GM23338 (cell line): Measurements from ENCODE around the gene PHOX2A.
"Not testable (repeated sequence)": the region's sequence is repeated elsewhere in the genome, so short reads cannot be mapped to it uniquely, and the experiment has no call there.

Experiments used
- CREB1 ChIP-seq: fragments of 250-450 bp; sonication (Bioruptor Pico); IDR thresholded peaks from 2 replicates; pipeline ENCODE4 v1.5.0; 2020; ENCODE audit warnings: low read depth, mild to moderate bottlenecking, moderate library complexity
- ETS1 ChIP-seq: IDR thresholded peaks from 2 replicates; pipeline ENCODE4 v1.6.1; 2016; ENCODE audit warnings: antibody characterized with exemption
- EZH2 ChIP-seq: fragments of 200-600 bp; sonication (generic); IDR thresholded peaks from one replicate; pipeline ENCODE4 v1.8.0; 2017; ENCODE audit warnings: antibody characterized with exemption, mild to moderate bottlenecking, low read depth; ENCODE audit not compliant: unreplicated experiment
- EZH2phosphoT487 ChIP-seq: fragments of 200-600 bp; sonication (generic); IDR thresholded peaks from one replicate; pipeline ENCODE4 v1.8.1; 2018; ENCODE audit warnings: antibody characterized with exemption; ENCODE audit not compliant: unreplicated experiment
- JUNB ChIP-seq: IDR thresholded peaks from one replicate; pipeline ENCODE4 v1.6.1; 2016; ENCODE audit warnings: antibody characterized with exemption; ENCODE audit not compliant: unreplicated experiment
- NANOG ChIP-seq: IDR thresholded peaks from 2 replicates; pipeline ENCODE4 v1.6.1; 2016; ENCODE audit warnings: antibody characterized with exemption, borderline replicate concordance
- POLR2AphosphoS5 ChIP-seq: IDR thresholded peaks from 2 replicates; pipeline ENCODE4 v1.6.1; 2016; ENCODE audit warnings: antibody characterized with exemption, low read depth
- STAT1 ChIP-seq: IDR thresholded peaks from one replicate; pipeline ENCODE4 v1.6.1; 2016; ENCODE audit warnings: antibody characterized with exemption; ENCODE audit not compliant: unreplicated experiment
- ZNF114 ChIP-seq: fragments of 250-450 bp; sonication (Bioruptor Pico); IDR thresholded peaks from 2 replicates; pipeline ENCODE4 v1.5.0; 2020; ENCODE audit warnings: mild to moderate bottlenecking, moderate library complexity
- ZNF331 ChIP-seq: fragments of 250-450 bp; sonication (Bioruptor Pico); IDR thresholded peaks from 2 replicates; pipeline ENCODE4 v1.5.0; 2020; ENCODE audit warnings: low read depth, mild to moderate bottlenecking, moderate library complexity
- ZNF462 ChIP-seq: fragments of 250-450 bp; sonication (Bioruptor Pico); IDR thresholded peaks from 2 replicates; pipeline ENCODE4 v1.5.0; 2020; ENCODE audit warnings: mild to moderate bottlenecking, moderate library complexity
- TF ChIP-seq, protein P1 (sequence below), 2 experiments: fragments of 200-600 bp in 1 of 2; sonication (generic) in 1 of 2; conservative IDR thresholded peaks; 2 replicates each; pipeline versions ENCODE4 v1.5.1 to v1.6.1; 2016 to 2017; ENCODE audit warnings: antibody characterized with exemption in 2 of 2, low read depth in 2 of 2, mild to moderate bottlenecking in 2 of 2, moderate library complexity in 1 of 2
- TF ChIP-seq, protein P2 (sequence below): IDR thresholded peaks from one replicate; pipeline ENCODE4 v1.6.1; 2018; ENCODE audit warnings: antibody characterized with exemption; ENCODE audit not compliant: unreplicated experiment

DNA sequence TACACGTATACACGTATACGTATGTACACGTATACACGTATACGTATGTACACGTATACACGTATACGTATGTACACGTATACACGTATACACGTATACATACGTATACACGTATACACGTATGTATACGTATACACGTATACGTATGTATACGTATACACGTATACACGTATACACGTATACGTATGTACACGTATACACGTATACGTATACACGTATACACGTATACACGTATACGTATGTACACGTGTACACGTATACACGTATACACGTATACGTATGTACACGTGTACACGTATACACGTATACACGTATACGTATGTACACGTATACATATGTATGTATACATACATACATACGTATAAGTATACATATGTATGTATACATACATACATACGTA lies 42.5 kb downstream of the PHOX2A start:
- TF ChIP-seq, protein P1, sequence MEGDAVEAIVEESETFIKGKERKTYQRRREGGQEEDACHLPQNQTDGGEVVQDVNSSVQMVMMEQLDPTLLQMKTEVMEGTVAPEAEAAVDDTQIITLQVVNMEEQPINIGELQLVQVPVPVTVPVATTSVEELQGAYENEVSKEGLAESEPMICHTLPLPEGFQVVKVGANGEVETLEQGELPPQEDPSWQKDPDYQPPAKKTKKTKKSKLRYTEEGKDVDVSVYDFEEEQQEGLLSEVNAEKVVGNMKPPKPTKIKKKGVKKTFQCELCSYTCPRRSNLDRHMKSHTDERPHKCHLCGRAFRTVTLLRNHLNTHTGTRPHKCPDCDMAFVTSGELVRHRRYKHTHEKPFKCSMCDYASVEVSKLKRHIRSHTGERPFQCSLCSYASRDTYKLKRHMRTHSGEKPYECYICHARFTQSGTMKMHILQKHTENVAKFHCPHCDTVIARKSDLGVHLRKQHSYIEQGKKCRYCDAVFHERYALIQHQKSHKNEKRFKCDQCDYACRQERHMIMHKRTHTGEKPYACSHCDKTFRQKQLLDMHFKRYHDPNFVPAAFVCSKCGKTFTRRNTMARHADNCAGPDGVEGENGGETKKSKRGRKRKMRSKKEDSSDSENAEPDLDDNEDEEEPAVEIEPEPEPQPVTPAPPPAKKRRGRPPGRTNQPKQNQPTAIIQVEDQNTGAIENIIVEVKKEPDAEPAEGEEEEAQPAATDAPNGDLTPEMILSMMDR (conservative IDR thresholded peaks at IDR 0.05; ENCODE audit: low read depth in 2 of 2): not testable (repeated sequence)
- TF ChIP-seq EZH2phosphoT487; POLR2AphosphoS5; CREB1 (CRISPR knock-in tag); EZH2; ETS1; NANOG; ZNF114; ZNF462 (CRISPR knock-in tag); ZNF331 (CRISPR knock-in tag); JUNB; STAT1: not testable (repeated sequence)
- TF ChIP-seq, protein P2, sequence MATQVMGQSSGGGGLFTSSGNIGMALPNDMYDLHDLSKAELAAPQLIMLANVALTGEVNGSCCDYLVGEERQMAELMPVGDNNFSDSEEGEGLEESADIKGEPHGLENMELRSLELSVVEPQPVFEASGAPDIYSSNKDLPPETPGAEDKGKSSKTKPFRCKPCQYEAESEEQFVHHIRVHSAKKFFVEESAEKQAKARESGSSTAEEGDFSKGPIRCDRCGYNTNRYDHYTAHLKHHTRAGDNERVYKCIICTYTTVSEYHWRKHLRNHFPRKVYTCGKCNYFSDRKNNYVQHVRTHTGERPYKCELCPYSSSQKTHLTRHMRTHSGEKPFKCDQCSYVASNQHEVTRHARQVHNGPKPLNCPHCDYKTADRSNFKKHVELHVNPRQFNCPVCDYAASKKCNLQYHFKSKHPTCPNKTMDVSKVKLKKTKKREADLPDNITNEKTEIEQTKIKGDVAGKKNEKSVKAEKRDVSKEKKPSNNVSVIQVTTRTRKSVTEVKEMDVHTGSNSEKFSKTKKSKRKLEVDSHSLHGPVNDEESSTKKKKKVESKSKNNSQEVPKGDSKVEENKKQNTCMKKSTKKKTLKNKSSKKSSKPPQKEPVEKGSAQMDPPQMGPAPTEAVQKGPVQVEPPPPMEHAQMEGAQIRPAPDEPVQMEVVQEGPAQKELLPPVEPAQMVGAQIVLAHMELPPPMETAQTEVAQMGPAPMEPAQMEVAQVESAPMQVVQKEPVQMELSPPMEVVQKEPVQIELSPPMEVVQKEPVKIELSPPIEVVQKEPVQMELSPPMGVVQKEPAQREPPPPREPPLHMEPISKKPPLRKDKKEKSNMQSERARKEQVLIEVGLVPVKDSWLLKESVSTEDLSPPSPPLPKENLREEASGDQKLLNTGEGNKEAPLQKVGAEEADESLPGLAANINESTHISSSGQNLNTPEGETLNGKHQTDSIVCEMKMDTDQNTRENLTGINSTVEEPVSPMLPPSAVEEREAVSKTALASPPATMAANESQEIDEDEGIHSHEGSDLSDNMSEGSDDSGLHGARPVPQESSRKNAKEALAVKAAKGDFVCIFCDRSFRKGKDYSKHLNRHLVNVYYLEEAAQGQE: not testable (repeated sequence)
